HG02759 (cell line): ENCODE data around the gene HERC4.

Source experiments
- ATAC-seq: cut with Tn5 transposase; IDR thresholded peaks from one replicate; pipeline ENCODE4 v1.9.1; 2021; ENCODE audit warnings: mild to moderate bottlenecking, moderate library complexity; ENCODE audit not compliant: unreplicated experiment

The HERC4 gene

DNA sequence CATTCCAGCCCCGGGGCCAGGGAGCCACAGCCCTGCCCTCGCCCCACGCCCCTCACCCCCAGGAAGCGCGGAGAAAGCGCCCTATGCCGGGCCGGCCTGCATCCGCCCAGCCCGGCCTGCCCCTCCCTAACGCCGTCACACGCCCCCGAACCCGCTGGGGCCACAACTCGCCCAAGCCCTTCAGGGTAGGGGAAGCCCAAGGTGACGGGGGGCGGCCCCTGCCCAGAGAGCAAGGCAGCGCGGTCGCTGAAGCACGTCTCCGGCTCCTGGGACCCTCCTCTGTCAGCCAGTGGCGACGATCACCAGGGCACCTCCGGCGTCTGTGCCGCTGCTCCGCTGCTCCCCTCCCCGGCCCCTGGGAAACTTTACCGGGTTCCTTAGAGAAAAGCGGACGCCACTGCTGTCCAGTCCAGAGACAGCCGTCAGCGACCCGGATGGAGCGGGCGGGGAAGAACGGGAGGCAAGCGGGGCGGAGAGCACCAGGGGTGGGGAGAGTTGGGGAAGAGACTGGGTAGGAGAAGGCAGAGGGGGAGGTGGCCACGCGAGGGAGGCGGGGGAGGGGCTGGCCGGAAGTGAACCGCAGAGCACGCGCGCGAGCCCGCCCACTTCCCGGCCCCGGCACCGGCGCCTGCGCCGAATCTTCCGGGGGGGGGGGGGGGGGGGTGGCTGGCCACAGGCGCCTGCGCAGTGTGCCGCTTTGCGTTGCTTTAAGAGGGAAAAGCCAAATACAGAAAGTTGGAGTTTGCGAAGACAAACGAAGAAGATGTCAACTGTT lies at the start of gene HERC4:
Gene HERC4, minus strand, starts transcription at position 509 of the 775 bp plus-strand sequence. CDS start 2,175 bp downstream, outside the sequence.
- peak; percentile 93 for ATAC-seq

- no peak for ATAC-seq
Observed at GRCh38 chr10:68124718-68125117, 49.6 kb upstream of the HERC4 start.

- no peak for ATAC-seq
Observed at GRCh38 chr10:68121852-68122251, 46.8 kb upstream of the HERC4 start.

DNA sequence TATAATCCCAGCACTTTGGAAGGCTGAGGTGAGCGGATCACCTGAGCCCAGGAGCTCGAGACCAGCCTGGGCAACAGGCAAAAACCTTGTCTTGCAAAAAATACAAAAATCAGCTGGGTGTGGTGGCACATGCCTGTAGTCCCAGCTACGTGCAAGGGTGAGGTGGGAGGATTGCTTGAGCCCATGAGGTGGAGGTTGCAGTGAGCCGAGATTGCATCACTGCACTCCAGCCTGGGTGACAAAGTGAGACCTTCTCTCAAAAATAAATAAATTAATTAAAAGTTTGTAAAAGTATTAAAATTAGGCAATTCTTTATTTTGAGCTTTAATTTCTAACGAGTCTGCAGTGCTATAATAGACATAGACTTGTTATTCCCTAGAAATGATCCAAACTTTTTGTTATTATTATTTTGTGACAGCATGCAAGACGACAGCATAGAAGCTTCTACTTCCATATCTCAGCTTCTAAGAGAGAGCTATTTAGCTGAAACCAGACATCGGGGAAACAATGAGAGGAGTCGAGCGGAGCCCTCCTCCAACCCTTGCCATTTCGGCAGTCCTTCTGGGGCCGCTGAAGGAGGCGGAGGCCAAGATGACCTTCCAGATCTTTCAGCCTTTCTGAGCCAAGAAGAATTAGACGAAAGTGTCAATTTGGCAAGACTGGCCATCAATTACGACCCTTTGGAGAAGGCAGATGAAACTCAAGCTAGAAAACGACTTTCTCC lies 46.1 kb upstream of the HERC4 start:
- ATAC-seq: no peak

DNA sequence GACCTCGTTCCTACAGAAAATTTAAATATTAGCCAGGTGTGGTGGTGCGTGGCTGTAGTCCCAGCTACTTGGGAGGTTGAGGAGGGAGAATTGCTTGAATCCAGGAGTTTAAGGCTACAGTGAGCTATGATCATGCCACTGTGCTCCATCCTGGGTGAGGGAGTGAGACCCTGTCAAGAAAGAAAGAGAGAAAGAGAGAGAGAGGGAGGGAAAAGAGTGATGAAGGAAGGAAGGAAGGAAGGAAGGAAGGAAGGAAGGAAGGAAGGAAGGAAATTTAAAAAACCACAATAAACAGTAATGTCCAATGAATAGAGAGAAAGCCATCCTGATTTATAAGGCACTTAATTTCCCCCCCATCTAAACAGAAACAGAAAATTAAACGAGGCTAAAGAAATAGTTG lies 43.6 kb upstream of the HERC4 start:
- no peak for ATAC-seq

DNA sequence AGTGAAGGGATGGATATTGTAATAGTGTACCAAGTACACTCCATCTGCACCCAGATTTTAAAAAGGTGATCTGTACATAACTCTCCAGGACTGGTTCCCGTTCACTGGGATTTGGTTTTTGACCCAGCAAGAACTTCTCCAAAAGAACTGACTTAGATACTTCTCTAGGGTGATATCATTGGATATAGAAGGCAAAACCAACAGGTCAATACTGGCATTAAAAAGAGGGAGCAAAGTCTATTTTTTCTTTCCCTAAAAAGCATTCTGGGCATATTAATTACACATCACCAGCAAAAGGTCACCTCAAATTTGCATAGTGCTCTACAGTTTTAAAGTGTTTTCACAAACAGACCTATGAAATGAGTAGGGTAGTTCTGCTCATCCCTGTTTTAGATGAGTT lies 37.8 kb upstream of the HERC4 start:
- no peak for ATAC-seq

GRCh38 chr10:68111584-68111983 lies 36.5 kb upstream of the HERC4 start:
- no peak for ATAC-seq

- ATAC-seq: no peak
Observed at GRCh38 chr10:68110027-68110426, 34.9 kb upstream of the HERC4 start.

- ATAC-seq: no peak
Observed at GRCh38 chr10:68109331-68109730, 34.2 kb upstream of the HERC4 start, which contains the start of gene MYPN. MYPN (plus strand) TSS chr10:68109488; CDS start chr10:68121439, 11,951 bp downstream.

DNA sequence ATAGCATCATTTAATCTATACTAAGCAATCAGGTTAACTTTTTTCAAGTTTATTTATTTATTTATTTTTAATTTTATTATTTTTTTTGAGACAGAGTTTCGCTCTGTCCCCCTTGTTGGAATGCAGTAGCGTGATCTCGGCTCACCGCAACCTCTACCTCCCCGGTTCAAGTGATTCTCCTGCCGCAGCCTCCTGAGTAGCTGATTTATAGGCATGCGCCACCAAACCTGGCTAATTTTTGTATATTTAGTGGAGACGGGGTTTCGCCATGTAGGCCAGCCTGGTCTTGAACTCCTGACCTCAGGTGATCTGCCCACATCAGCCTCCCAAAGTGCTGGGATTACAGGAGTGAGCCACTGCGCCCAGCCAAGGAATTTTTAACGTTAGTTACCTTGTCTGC lies 33.6 kb upstream of the HERC4 start:
- ATAC-seq: no peak

DNA sequence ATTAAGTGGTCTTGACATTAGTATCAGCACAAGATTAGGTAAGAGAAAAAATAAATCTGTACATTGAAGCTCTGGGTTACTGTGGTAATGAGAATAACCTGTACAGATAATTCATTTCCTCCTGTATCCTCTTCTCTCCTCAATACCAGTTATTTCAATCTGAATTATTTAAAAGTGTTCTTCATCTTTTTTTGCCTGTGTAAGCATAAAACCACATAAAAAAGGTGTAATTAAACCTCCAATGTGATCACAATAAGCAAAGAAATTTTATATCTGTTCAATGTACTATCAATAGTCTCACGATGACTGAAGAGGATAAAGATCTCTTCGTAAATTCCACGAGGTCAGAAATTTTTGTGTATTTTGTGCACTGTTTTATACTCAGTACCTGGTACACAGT lies 33.0 kb upstream of the HERC4 start:
- no peak for ATAC-seq

- ATAC-seq: no peak
Observed at GRCh38 chr10:68107651-68108050, 32.6 kb upstream of the HERC4 start.

DNA sequence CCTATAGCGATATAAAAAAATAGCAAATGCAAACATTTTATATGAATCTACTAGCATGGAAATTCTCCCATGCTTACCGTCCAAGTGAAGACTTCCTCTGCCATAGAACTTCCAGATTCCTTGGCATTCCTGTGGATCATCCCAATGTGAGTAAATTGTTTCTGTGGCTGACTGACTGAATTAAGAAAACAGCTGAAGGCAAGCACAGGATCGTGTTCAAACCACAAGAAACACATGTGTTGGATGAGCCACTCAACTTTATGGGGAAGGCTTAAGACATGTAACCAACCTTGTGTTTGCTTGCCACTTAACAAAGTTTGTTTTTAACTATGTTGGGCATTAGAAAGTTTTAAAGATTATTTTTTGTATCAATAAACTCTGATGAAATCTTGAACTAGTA lies 31.6 kb upstream of the HERC4 start:
- ATAC-seq: no peak

DNA sequence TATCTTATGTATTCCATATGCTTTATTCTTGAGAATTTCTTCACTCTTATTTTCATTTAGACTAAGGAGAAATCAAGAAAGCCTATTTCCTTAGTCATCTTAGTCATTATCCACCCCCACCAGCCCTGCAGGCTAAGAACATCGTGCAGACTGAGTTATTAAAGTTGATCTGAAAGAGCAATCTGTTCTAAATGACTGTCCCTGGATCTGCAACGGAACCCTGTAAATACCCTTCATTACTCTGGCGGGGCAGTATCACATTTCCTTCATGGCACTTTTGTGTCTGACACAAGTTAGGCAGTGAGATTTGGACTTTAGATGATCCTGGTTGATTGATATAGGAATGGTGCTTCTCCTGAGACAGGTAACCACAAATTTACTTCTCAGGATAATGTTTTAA lies 30.7 kb upstream of the HERC4 start:
- no peak for ATAC-seq

- no peak for ATAC-seq
Observed at GRCh38 chr10:68103901-68104300, 28.8 kb upstream of the HERC4 start.

- no peak for ATAC-seq
Observed at GRCh38 chr10:68103261-68103878, 28.3 kb upstream of the HERC4 start.

DNA sequence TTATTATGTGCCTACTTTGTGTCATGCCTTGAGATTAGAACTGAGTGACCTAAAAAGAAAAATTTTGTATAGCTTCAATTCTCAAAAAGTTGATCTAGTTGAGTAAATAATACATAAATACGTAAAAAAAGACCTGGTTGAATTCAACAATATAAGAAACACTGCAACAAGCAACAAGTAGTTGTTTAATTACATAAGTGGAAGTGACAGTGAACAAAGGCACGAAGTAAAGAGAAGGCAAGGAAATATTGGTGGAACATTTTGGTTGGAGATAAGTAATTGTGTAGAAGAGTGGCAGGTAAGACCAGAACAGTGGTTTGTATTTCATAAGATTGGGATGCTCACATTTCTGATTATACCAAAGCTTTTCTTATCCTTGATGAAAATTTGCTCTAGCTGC lies 26.0 kb upstream of the HERC4 start:
- ATAC-seq: no peak

- no peak for ATAC-seq
Observed at GRCh38 chr10:68099736-68100135, 24.7 kb upstream of the HERC4 start.

DNA sequence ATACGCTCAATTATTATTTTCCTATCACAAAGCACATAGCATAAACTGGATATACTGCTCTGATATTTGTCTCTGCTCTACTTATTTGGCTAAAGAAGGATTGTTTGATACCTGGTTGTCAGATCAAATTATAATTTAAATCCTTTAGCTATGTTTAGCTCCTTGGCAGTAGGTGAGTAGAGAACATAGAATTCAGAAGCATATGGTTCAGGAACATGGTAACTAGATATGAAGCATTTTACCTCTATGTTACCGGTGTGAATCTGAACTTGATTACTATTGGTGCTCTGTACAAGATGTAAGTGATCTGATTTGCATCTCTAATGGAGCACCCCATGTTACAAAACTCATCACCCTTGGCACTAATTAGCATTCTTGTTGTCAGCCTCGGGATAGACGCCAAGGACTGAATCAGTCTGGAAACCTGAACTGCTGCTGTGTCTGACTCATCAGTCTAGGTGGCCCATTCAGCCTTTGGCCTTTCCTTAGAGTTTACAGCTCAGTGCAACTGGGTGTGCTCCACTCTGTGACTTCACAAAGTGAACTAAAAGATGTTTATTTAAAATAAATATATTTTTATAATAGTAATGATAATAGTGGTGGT lies 21.9 kb upstream of the HERC4 start:
- ATAC-seq: no peak

DNA sequence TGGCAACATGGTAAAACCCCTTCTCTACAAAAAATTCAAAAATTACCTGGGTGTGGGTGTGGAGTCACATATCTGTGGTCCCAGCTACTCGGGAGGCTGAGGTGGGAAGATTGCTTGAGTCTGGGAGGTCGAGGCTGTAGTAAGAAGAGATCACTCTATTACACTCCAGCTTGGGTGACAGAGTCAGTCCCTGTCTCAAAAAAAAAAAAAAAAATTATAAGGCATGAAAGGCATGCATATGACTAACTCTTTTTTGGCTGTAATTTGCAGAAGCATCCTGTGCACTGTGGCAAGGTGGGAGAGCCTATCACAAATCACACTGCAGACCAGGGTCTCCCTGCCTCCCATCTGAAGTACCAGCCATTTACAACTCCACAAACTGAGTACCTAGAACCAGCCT lies 20.1 kb upstream of the HERC4 start:
- ATAC-seq: no peak

GRCh38 chr10:68092512-68092911 lies 17.4 kb upstream of the HERC4 start:
- no peak for ATAC-seq
